ENCODE results near the gene RABL6. TPM values are rescaled to one million over a fixed set of nuclear protein-coding genes. Genes with fewer than 3 reads are reported as not detected.

Gene RABL6
- total and polyA plus RNA-seq, 2 of the 4 experiments (the other 2 are of a cell fraction) = 37.1 to 47.5 TPM

DNA sequence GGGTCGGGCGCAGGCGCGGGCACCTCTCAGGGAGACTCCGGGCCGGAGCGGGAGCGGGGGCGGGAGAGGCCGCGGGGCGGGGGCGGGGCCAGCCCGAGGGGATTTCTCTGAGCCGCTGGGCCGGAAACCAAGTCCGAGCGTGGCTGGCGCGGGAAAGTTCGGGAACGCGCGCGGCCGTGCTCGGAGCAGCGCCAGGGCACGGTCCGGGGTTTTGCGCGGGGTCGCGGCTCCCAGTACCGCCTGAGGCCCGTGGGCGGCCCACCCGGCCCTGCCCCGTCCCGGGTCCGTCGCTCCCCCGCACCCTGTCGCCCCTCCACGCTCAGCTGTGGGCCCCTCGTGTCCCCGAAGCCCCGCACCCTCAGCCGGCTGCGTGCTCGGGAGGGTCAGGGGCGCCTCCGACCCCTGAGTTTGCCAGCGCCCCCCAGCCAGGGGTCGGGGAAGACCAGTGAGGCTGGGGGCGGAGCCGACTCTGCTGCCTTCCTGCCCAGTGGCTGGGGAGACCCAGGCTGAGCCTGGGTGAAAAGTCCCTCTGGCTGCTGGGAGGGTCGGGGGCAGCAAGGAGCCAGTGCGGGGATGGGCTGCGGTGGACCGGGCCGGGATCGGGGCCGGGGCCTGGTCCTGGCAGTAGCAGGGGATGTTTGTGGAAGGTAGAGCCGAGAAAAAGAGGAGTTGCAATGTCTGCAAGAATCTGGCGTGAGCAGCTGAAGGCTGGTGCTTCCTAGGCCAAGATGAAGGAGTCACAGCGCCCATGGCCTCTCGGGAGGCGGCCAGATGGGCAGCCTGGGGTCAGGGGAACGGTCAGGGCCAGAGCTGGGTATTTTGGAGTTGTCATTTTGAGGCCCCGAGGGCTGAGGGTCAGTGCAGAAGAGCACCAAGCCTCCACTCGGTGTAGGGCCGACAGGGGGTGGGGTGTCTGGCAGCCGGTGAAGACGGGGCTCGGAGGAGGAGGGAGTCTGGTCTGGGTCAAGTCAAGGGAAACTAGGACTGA lies 79.2 kb downstream of the RABL6 start (continued):
- TF ChIP-seq, protein P1, sequence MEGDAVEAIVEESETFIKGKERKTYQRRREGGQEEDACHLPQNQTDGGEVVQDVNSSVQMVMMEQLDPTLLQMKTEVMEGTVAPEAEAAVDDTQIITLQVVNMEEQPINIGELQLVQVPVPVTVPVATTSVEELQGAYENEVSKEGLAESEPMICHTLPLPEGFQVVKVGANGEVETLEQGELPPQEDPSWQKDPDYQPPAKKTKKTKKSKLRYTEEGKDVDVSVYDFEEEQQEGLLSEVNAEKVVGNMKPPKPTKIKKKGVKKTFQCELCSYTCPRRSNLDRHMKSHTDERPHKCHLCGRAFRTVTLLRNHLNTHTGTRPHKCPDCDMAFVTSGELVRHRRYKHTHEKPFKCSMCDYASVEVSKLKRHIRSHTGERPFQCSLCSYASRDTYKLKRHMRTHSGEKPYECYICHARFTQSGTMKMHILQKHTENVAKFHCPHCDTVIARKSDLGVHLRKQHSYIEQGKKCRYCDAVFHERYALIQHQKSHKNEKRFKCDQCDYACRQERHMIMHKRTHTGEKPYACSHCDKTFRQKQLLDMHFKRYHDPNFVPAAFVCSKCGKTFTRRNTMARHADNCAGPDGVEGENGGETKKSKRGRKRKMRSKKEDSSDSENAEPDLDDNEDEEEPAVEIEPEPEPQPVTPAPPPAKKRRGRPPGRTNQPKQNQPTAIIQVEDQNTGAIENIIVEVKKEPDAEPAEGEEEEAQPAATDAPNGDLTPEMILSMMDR (conservative IDR thresholded peaks at IDR 0.05; ENCODE audit: low read depth, low read length) = no peak
- TF ChIP-seq SMC3 (IDR thresholded peaks at IDR 0.05; ENCODE audit: low read depth, low read length) = no peak

DNA sequence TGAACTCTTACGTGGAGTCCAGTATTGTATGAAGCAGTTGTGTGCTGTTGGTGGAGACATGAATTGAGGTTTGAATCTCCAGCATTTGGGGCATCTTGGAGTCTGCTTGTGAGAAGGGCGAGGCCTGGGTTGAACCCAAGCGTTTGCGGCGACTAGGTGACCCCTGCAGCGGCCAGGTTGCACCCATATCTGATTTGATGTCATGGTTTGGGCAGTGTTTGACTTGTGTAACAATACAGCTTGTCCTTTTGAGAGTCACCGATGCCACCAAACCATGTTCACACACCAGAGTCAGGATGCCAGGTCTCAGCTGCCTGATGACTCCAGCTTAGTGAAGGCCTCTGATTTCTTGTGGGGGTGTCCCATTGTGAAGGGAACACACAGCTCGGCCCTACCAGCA lies 80.7 kb downstream of the RABL6 start:
- Histone ChIP-seq H2BK5ac (ENCODE audit: low read depth, low read length, poor library complexity, severe bottlenecking) (no peak overlapping the region), H2AFZ (replicated peaks; ENCODE audit: low read length, poor library complexity) (peak overlapping the region; percentile 43), H2AK9ac (replicated peaks; ENCODE audit: low read depth, low read length, poor library complexity) (no peak overlapping the region), H3K23ac (ENCODE audit: low read depth, low read length) (no peak overlapping the region), H2BK15ac (ENCODE audit: low read depth, low read length) (no peak overlapping the region), H3K79me1 (ENCODE audit: low read depth in 1 of 2, low read length in 2 of 2) (peaks cover 8 to 54% of the 10 kb centered on the region in 2 experiments), H3K4me3 (ENCODE audit: insufficient read depth, low read depth, low read length) (no peak overlapping the region), H3K4me1 (ENCODE audit: control insufficient read depth, insufficient read depth, low read length) (peaks cover 3% of the 10 kb centered on the region), H3K4ac (ENCODE audit: low read depth, low read length) (no peak overlapping the region), H2BK120ac (ENCODE audit: low read depth, low read length) (no peak overlapping the region), H4K20me1 (ENCODE audit: insufficient read depth, low read length) (peaks cover 14% of the 10 kb centered on the region), H3K9me3 (ENCODE audit: control insufficient read depth, insufficient read depth, low read length) (no peaks in the 10 kb centered on the region), H3K14ac (replicated peaks; ENCODE audit: low read depth, low read length) (no peak overlapping the region), H4K5ac (ENCODE audit: low read depth, low read length) (no peak overlapping the region), H3K27me3 (ENCODE audit: control insufficient read depth, insufficient read depth, low read length) (no peaks in the 10 kb centered on the region), H2AK5ac (ENCODE audit: low read depth, low read length) (no peak overlapping the region), H3K27ac (ENCODE audit: insufficient read depth, low read length) (no peak overlapping the region), H4K91ac (ENCODE audit: insufficient read depth, low read depth, low read length) (no peak overlapping the region), H3K9me1 (ENCODE audit: insufficient read depth, low read length) (0 out of 2 replicates have a peak, but pooled peaks cover 10% of the 10 kb centered on the region), H3K36me3 (ENCODE audit: control insufficient read depth, insufficient read depth, low read length) (0 out of 2 replicates have a peak, but pooled peaks cover 8% of the 10 kb centered on the region), H3K56ac (ENCODE audit: extremely low read depth, insufficient read depth, low read length) (no peak overlapping the region), H3K18ac (ENCODE audit: low read depth, low read length) (no peak overlapping the region), H2BK20ac (ENCODE audit: low read depth, low read length) (no peak overlapping the region), H3K4me2 (ENCODE audit: low read depth, low read length) (no peak overlapping the region), H3K9ac (ENCODE audit: low read depth, low read length) (no peak overlapping the region), H4K8ac (ENCODE audit: low read depth in 2 of 2, low read length in 2 of 2) (no peak overlapping the region)
- in situ Hi-C loops (cut with MboI; ENCODE audit: low sequenced_read_pairs) (no loop called here), dilution Hi-C loops (cut with HindIII; ENCODE audit: low sequenced_read_pairs, unreplicated experiment) (no loop called here), intact Hi-C loops (cut with micrococcal nuclease) (no loop called here)
- no CpG with 5 or more reads among the region's 8 CpGs for WGBS, 2 experiments (ENCODE audit: extremely low coverage in 2 of 2, insufficient read length in 1 of 2)
- no TSS peak for BruUV-seq (replicated peaks)
- ATAC-seq (ENCODE audit: low read depth) (no peak), DNase-seq (no peak)
- CTCF ChIA-PET = no interaction called here
- POLR2A ChIA-PET (ENCODE audit: unreplicated experiment) = no interaction called here
- no peak for TF ChIP-seq MAZ (IDR thresholded peaks at IDR 0.05; ENCODE audit: borderline replicate concordance, low read depth, low read length)
- TF ChIP-seq POLR2A (IDR thresholded peaks at IDR 0.05; ENCODE audit: low read depth, low read length) = no peak
- TF ChIP-seq RAD21 (IDR thresholded peaks at IDR 0.05; ENCODE audit: low read length) = no peak
- TF ChIP-seq, protein P2, sequence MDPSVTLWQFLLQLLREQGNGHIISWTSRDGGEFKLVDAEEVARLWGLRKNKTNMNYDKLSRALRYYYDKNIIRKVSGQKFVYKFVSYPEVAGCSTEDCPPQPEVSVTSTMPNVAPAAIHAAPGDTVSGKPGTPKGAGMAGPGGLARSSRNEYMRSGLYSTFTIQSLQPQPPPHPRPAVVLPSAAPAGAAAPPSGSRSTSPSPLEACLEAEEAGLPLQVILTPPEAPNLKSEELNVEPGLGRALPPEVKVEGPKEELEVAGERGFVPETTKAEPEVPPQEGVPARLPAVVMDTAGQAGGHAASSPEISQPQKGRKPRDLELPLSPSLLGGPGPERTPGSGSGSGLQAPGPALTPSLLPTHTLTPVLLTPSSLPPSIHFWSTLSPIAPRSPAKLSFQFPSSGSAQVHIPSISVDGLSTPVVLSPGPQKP (IDR thresholded peaks at IDR 0.05; ENCODE audit: borderline replicate concordance, low read depth, low read length) = no peak
- no peak for TF ChIP-seq RFX5 (IDR thresholded peaks at IDR 0.05; ENCODE audit: low read depth, low read length)
- TF ChIP-seq CHD1 (IDR thresholded peaks at IDR 0.05; ENCODE audit: low read depth, low read length) = no peak
- no peak for TF ChIP-seq CEBPB (IDR thresholded peaks at IDR 0.05; ENCODE audit: low read depth, low read length)
- no peak for TF ChIP-seq FOS (IDR thresholded peaks at IDR 0.05; ENCODE audit: low read depth, low read length)
- TF ChIP-seq, protein P3, sequence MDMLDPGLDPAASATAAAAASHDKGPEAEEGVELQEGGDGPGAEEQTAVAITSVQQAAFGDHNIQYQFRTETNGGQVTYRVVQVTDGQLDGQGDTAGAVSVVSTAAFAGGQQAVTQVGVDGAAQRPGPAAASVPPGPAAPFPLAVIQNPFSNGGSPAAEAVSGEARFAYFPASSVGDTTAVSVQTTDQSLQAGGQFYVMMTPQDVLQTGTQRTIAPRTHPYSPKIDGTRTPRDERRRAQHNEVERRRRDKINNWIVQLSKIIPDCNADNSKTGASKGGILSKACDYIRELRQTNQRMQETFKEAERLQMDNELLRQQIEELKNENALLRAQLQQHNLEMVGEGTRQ (IDR thresholded peaks at IDR 0.05; ENCODE audit: low read depth, low read length) = no peak
- TF ChIP-seq SMC3 (IDR thresholded peaks at IDR 0.05; ENCODE audit: low read depth, low read length) = no peak
- TF ChIP-seq MXI1 (IDR thresholded peaks at IDR 0.05; ENCODE audit: borderline replicate concordance, low read depth, low read length) = no peak

All from IMR-90 (cell line).